Measurements from ENCODE around the gene PLA2G2C.

The PLA2G2C gene

GRCh38 chr1:20150969-20151368 lies 35.3 kb downstream of the PLA2G2C start:
- Histone ChIP-seq H3K27ac (ENCODE audit: low read depth, low read length, poor library complexity, severe bottlenecking) (no peak overlapping the region), H3K9me3 (ENCODE audit: low read length) (no peaks in the 10 kb centered on the region), H3K9me2 (ENCODE audit: low read depth, low read length) (no peaks in the 10 kb centered on the region), H3K9ac (ENCODE audit: low read length) (no peak overlapping the region), H3K4me1 (ENCODE audit: insufficient read depth, low read length, severe bottlenecking) (peaks cover 6% of the 10 kb centered on the region), H3K27me3 (ENCODE audit: insufficient read depth, low read length) (no peaks in the 10 kb centered on the region), H3K4me2 (ENCODE audit: low read length) (no peak overlapping the region), H3F3A (ENCODE audit: insufficient read depth, low read length) (no peaks in the 10 kb centered on the region), H3K36me3 (ENCODE audit: insufficient read depth, low read length) (no peaks in the 10 kb centered on the region), H2AFZ (ENCODE audit: low read length) (no peak overlapping the region), H3K79me2 (ENCODE audit: insufficient read depth, low read length) (no peaks in the 10 kb centered on the region), H3K4me3 (ENCODE audit: low read depth, low read length, poor library complexity, severe bottlenecking) (no peak overlapping the region), H4K20me1 (ENCODE audit: insufficient read depth, low read length) (no peaks in the 10 kb centered on the region)
- TF ChIP-seq EZH2 (IDR thresholded peaks at IDR 0.05; ENCODE audit: borderline replicate concordance, low read length) (no peak), CTCF (IDR thresholded peaks at IDR 0.05; ENCODE audit: low read length) (no peak)

GRCh38 chr1:20150326-20150705 lies 36.0 kb downstream of the PLA2G2C start:
- Histone ChIP-seq H3K9ac (ENCODE audit: low read length) (no peak overlapping the region), H3F3A (ENCODE audit: insufficient read depth, low read length) (no peaks in the 10 kb centered on the region), H2AFZ (ENCODE audit: low read length) (no peak overlapping the region), H3K36me3 (ENCODE audit: insufficient read depth, low read length) (no peaks in the 10 kb centered on the region), H3K9me2 (ENCODE audit: low read depth, low read length) (no peaks in the 10 kb centered on the region), H3K4me2 (ENCODE audit: low read length) (no peak overlapping the region), H3K4me1 (ENCODE audit: insufficient read depth, low read length, severe bottlenecking) (peaks cover 6% of the 10 kb centered on the region), H3K27ac (ENCODE audit: low read depth, low read length, poor library complexity, severe bottlenecking) (no peak overlapping the region), H3K27me3 (ENCODE audit: insufficient read depth, low read length) (no peaks in the 10 kb centered on the region), H3K9me3 (ENCODE audit: low read length) (no peaks in the 10 kb centered on the region), H4K20me1 (ENCODE audit: insufficient read depth, low read length) (no peaks in the 10 kb centered on the region), H3K79me2 (ENCODE audit: insufficient read depth, low read length) (no peaks in the 10 kb centered on the region), H3K4me3 (ENCODE audit: low read depth, low read length, poor library complexity, severe bottlenecking) (no peak overlapping the region)
- TF ChIP-seq EZH2 (IDR thresholded peaks at IDR 0.05; ENCODE audit: borderline replicate concordance, low read length), result no peak
- no peak for TF ChIP-seq CTCF (IDR thresholded peaks at IDR 0.05; ENCODE audit: low read length)

GRCh38 chr1:20149601-20150325 lies 36.6 kb downstream of the PLA2G2C start:
- Histone ChIP-seq H3K9me3 (ENCODE audit: low read length) (no peaks in the 10 kb centered on the region), H3F3A (ENCODE audit: insufficient read depth, low read length) (no peaks in the 10 kb centered on the region), H3K9ac (ENCODE audit: low read length) (no peak overlapping the region), H3K9me2 (ENCODE audit: low read depth, low read length) (no peaks in the 10 kb centered on the region), H3K4me1 (ENCODE audit: insufficient read depth, low read length, severe bottlenecking) (peaks cover 6% of the 10 kb centered on the region), H3K4me3 (ENCODE audit: low read depth, low read length, poor library complexity, severe bottlenecking) (no peak overlapping the region), H3K79me2 (ENCODE audit: insufficient read depth, low read length) (no peaks in the 10 kb centered on the region), H4K20me1 (ENCODE audit: insufficient read depth, low read length) (no peaks in the 10 kb centered on the region), H3K36me3 (ENCODE audit: insufficient read depth, low read length) (no peaks in the 10 kb centered on the region), H3K4me2 (ENCODE audit: low read length) (no peak overlapping the region), H3K27ac (ENCODE audit: low read depth, low read length, poor library complexity, severe bottlenecking) (no peak overlapping the region), H2AFZ (ENCODE audit: low read length) (no peak overlapping the region), H3K27me3 (ENCODE audit: insufficient read depth, low read length) (no peaks in the 10 kb centered on the region)
- TF ChIP-seq CTCF (IDR thresholded peaks at IDR 0.05; ENCODE audit: low read length) (no peak), EZH2 (IDR thresholded peaks at IDR 0.05; ENCODE audit: borderline replicate concordance, low read length) (no peak)
